ENCODE results near the gene PRRC2A. TPM values are rescaled to one million over a fixed set of nuclear protein-coding genes. Genes with fewer than 3 reads are reported as not detected.
A peak's percentile ranks its signal among the peaks of the same experiment; 100 is the strongest.

The PRRC2A gene
- total RNA-seq, 3 donors from 2014 or later: 42.7 to 57.2 (median 57.0) TPM

DNA sequence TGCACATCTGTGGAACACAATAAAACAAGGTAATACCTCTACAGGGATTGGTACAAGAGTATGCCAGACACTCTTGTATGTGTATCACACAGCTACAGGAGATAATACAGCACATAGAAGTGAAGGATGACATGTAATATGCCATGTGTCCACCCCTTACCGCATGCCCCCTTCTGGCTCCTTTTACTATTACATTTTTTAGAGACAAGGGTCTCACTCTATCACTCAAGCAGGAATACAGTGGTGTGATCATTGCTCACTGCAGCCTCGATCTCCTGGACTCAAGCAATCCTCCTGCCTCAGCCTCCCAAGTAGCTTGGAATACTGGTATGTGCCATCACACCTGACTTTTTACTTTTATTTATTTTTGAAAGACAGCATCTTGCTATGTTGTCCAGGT lies 23.5 kb upstream of the PRRC2A start:
- TF ChIP-seq POLR2AphosphoS5 (IDR thresholded peaks at IDR 0.05) (no peak), POLR2A (IDR thresholded peaks at IDR 0.05) (no peak)
- TF ChIP-seq, protein P1, sequence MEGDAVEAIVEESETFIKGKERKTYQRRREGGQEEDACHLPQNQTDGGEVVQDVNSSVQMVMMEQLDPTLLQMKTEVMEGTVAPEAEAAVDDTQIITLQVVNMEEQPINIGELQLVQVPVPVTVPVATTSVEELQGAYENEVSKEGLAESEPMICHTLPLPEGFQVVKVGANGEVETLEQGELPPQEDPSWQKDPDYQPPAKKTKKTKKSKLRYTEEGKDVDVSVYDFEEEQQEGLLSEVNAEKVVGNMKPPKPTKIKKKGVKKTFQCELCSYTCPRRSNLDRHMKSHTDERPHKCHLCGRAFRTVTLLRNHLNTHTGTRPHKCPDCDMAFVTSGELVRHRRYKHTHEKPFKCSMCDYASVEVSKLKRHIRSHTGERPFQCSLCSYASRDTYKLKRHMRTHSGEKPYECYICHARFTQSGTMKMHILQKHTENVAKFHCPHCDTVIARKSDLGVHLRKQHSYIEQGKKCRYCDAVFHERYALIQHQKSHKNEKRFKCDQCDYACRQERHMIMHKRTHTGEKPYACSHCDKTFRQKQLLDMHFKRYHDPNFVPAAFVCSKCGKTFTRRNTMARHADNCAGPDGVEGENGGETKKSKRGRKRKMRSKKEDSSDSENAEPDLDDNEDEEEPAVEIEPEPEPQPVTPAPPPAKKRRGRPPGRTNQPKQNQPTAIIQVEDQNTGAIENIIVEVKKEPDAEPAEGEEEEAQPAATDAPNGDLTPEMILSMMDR (IDR thresholded peaks at IDR 0.05): peak in 1 of 3 donors; percentile 20
- H3K9me3 ChIP-seq: no peaks in the 10 kb centered on the region
- no peaks in the 10 kb centered on the region for H3K27me3 ChIP-seq
- no peak for DNase-seq (ENCODE audit: low spot score in 2 of 2)
- H3K4me1 ChIP-seq: no peaks in the 10 kb centered on the region
- H3K27ac ChIP-seq: no peak overlapping the region
- no peaks in the 10 kb centered on the region for H3K36me3 ChIP-seq
- intact Hi-C loops (cut with DNase I; ENCODE audit: low total_unique reads): no loop called here
- H3K4me3 ChIP-seq: no peak overlapping the region

DNA sequence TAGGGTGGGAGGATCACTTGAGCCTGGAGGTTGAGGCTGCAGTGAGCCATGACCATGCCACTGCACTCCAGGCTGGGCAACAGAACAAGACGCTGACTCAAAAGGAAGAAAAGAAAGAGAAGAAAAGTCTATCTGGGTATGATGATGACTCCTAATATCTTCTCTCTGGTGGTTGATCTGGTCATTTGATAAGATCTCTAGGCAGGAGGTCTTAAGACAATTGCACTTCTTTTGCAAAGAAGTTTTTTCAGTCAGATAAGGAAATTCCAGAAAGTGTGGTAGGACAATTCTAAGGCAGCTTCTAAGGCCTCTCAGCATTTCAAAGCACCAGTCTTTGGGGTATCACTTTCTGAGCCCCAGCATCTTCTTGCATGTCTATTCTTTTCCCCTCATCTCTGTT lies 13.2 kb upstream of the PRRC2A start:
- H3K27me3 ChIP-seq: no peaks in the 10 kb centered on the region
- intact Hi-C loops (cut with DNase I; ENCODE audit: low total_unique reads): no loop called here
- no peaks in the 10 kb centered on the region for H3K36me3 ChIP-seq
- TF ChIP-seq, protein P1 (IDR thresholded peaks at IDR 0.05): no peak
- TF ChIP-seq POLR2A (IDR thresholded peaks at IDR 0.05): no peak
- TF ChIP-seq POLR2AphosphoS5 (IDR thresholded peaks at IDR 0.05): no peak
- H3K4me3 ChIP-seq: no peak overlapping the region
- no peak for DNase-seq (ENCODE audit: low spot score in 2 of 2)
- H3K4me1 ChIP-seq: no peaks in the 10 kb centered on the region
- no peak overlapping the region for H3K27ac ChIP-seq
- no peaks in the 10 kb centered on the region for H3K9me3 ChIP-seq

DNA sequence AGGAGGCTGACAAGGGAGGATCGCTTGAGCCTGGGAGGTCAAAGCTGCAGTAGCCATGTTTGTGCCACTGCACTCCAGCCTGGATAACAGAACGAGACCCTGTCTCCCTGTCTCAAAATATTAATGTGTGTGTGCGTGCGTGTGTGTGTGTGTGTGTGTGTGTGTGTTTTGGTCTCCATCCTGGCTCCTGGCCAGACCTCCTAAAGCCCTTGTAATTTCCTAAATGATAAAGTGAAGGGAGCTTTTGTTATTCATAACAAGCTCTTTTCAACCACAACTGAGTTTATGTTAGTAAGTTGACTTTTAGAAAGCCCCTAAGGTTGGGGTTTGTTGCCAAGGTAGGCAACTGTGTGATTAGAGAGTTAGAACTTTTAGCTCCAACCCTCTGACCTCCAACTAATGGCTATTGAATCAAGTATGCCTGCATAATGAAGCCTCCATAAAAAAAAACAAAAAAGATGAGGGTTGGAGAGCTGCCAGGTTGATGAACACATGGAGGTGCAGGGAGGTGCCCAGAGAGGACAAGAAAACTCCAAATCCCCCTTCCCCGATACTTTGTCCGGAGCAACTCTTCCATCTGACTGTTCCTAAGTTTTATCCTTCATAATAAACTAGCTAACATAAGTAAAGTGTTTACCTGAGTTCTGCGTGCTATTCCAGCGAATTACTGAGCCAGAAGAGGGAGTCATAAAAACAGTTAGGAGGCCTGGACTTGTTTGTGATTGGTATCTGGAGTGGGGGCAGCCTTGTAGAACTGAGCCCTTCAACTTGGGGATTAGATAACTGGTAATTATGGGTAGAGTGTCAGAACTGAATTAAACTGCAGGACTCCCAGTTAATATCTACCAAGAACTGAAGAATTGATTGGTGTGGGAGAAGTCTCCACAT lies 10.8 kb upstream of the PRRC2A start:
- no peaks in the 10 kb centered on the region for H3K27me3 ChIP-seq
- H3K27ac ChIP-seq: no peak overlapping the region
- no peak overlapping the region for H3K4me3 ChIP-seq
- no peaks in the 10 kb centered on the region for H3K36me3 ChIP-seq
- DNase-seq (ENCODE audit: low spot score in 2 of 2): no peak
- intact Hi-C loops (cut with DNase I; ENCODE audit: low total_unique reads): no loop called here
- H3K4me1 ChIP-seq: no peaks in the 10 kb centered on the region
- H3K9me3 ChIP-seq: no peaks in the 10 kb centered on the region
- TF ChIP-seq, protein P1 (IDR thresholded peaks at IDR 0.05): no peak
- TF ChIP-seq POLR2A (IDR thresholded peaks at IDR 0.05) (no peak), POLR2AphosphoS5 (IDR thresholded peaks at IDR 0.05) (no peak)

DNA sequence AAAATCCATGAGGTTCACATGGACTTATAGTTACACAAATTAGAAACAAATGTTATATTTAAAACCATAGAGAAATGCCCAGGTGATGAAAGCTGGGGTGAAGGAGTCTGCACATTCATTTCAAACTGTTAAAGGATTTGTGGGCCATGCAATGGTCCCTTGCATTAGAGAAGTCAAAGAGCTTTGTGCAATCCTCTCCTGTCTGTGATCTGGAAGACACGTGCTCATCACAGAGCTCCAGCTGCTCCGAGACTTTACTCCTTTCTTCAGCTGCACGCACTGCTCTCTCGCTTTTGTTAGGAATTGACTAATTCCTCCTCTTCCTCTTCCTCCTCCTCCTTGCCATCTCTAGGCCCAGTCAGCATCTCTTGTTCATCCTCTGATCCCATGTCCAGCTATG lies 9.5 kb upstream of the PRRC2A start:
- no peaks in the 10 kb centered on the region for H3K27me3 ChIP-seq
- no peaks in the 10 kb centered on the region for H3K4me1 ChIP-seq
- H3K27ac ChIP-seq: peak overlapping the region in 1 of 2 donors; percentile 7
- DNase-seq (ENCODE audit: low spot score in 2 of 2): no peak
- H3K4me3 ChIP-seq: no peak overlapping the region
- TF ChIP-seq POLR2A (IDR thresholded peaks at IDR 0.05) (no peak), POLR2AphosphoS5 (IDR thresholded peaks at IDR 0.05) (no peak)
- TF ChIP-seq, protein P1 (IDR thresholded peaks at IDR 0.05): no peak
- H3K9me3 ChIP-seq: no peaks in the 10 kb centered on the region
- intact Hi-C loops (cut with DNase I; ENCODE audit: low total_unique reads): no loop called here
- H3K36me3 ChIP-seq: no peaks in the 10 kb centered on the region

DNA sequence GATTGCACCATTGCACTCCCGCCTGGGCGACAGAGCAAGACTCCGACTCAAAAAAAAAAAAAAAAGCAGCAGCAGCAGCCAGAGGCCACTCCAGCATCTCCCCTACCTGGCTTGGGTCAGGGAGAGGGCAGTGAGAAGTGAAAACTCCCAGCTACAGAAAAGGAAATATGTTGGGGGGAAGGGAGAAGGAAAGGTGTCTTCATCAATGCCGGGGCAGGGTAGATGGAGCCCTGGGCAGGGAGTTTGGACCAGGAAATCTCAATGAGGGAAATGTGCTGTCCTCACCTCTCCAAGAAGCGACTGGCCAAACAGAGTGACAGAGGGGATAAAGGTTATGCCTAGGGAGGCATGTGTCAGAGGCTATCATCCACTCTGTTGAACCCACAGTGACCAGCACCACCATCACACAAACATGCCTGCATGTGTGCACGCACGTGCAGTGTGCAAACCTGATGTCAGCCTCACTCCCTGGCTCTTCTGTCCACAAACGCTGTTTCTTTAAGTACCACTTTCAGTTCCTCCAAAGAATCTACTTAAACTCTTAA lies 6.4 kb upstream of the PRRC2A start:
- no peaks in the 10 kb centered on the region for H3K36me3 ChIP-seq
- TF ChIP-seq, protein P1 (IDR thresholded peaks at IDR 0.05): no peak
- no peak for TF ChIP-seq POLR2AphosphoS5 (IDR thresholded peaks at IDR 0.05)
- TF ChIP-seq POLR2A (IDR thresholded peaks at IDR 0.05): no peak
- no peak for DNase-seq (ENCODE audit: low spot score in 2 of 2)
- H3K27ac ChIP-seq: no peak overlapping the region
- H3K27me3 ChIP-seq: no peaks in the 10 kb centered on the region
- H3K9me3 ChIP-seq: no peaks in the 10 kb centered on the region
- no peak overlapping the region for H3K4me3 ChIP-seq
- no peaks in the 10 kb centered on the region for H3K4me1 ChIP-seq
- intact Hi-C loops (cut with DNase I; ENCODE audit: low total_unique reads): no loop called here
